Mesenchymal stem cell (in vitro differentiated cells and primary cell): Measurements from ENCODE around the gene MDP1.
"Not testable (repeated sequence)": the region's sequence is repeated elsewhere in the genome, so short reads cannot be mapped to it uniquely, and the experiment has no call there.

ENCODE experiments used
- DNase-seq: peaks from one replicate; pipeline ENCODE4 v3.0.0-alpha.2; 2013
- H2AFZ ChIP-seq: one replicate; pipeline ENCODE4 v1.6.1; 2013; ENCODE audit warnings: low read depth, mild to moderate bottlenecking, control low read depth, inconsistent platforms, low read length, moderate library complexity
- H2AK5ac ChIP-seq: 2 replicates; pipeline ENCODE4 v1.6.1; 2013; ENCODE audit warnings: low read length, moderate library complexity, mild to moderate bottlenecking, inconsistent platforms; ENCODE audit not compliant: severe bottlenecking
- H2BK120ac ChIP-seq: one replicate; pipeline ENCODE4 v1.6.1; 2013; ENCODE audit warnings: low read depth, mild to moderate bottlenecking, inconsistent platforms, low read length, moderate library complexity
- H2BK12ac ChIP-seq, 2 experiments: one replicate each; pipeline ENCODE4 v1.6.1; 2013; ENCODE audit warnings: inconsistent platforms in 2 of 2, low read length in 2 of 2, mild to moderate bottlenecking in 2 of 2, moderate library complexity in 2 of 2, control low read depth in 1 of 2
- H2BK15ac ChIP-seq: one replicate; pipeline ENCODE4 v1.6.1; 2013; ENCODE audit warnings: mild to moderate bottlenecking, low read depth, inconsistent platforms; ENCODE audit not compliant: poor library complexity, severe bottlenecking
- H2BK5ac ChIP-seq: 2 replicates; pipeline ENCODE4 v1.6.1; 2013; ENCODE audit warnings: low read depth, mild to moderate bottlenecking, low read length, control low read depth, inconsistent platforms; ENCODE audit not compliant: poor library complexity, severe bottlenecking
- H3K14ac ChIP-seq, 2 experiments: one replicate each; pipeline ENCODE4 v1.6.1; 2013; ENCODE audit warnings: inconsistent platforms in 2 of 2, low read length in 2 of 2, control low read depth in 1 of 2, mild to moderate bottlenecking in 1 of 2, moderate library complexity in 1 of 2
- H3K18ac ChIP-seq, 2 experiments: one replicate each; pipeline ENCODE4 v1.6.1; 2013; ENCODE audit warnings: inconsistent platforms in 2 of 2, low read length in 2 of 2, control low read depth in 1 of 2, low read depth in 1 of 2, mild to moderate bottlenecking in 1 of 2
- H3K23ac ChIP-seq, 2 experiments: one replicate each; pipeline ENCODE4 v1.6.1; 2013; ENCODE audit warnings: inconsistent platforms in 2 of 2, low read length in 2 of 2, mild to moderate bottlenecking in 2 of 2, moderate library complexity in 2 of 2, control low read depth in 1 of 2
- H3K27ac ChIP-seq: 2 replicates; pipeline ENCODE4 v1.5.1; 2013; ENCODE audit warnings: mild to moderate bottlenecking, moderate library complexity, low read length, control low read depth, inconsistent platforms; ENCODE audit not compliant: poor library complexity, severe bottlenecking
- H3K27me3 ChIP-seq, 2 experiments: 2 replicates each; pipeline versions ENCODE4 v1.6.1 to v1.7.0; 2013; ENCODE audit warnings: low read length in 2 of 2, mild to moderate bottlenecking in 2 of 2, moderate library complexity in 2 of 2, control low read depth in 1 of 2, inconsistent platforms in 1 of 2; ENCODE audit not compliant: control insufficient read depth in 1 of 2, insufficient read depth in 1 of 2
- H3K36me3 ChIP-seq, 2 experiments: 2 replicates each; pipeline versions ENCODE4 v1.6.1 to v1.7.0; 2013; ENCODE audit warnings: low read length in 2 of 2, control low read depth in 1 of 2, inconsistent platforms in 1 of 2, low read depth in 1 of 2, mild to moderate bottlenecking in 1 of 2; ENCODE audit not compliant: insufficient read depth in 2 of 2, control insufficient read depth in 1 of 2
- H3K4ac ChIP-seq, 2 experiments: one replicate each; pipeline ENCODE4 v1.6.1; 2013; ENCODE audit warnings: inconsistent platforms in 2 of 2, low read length in 2 of 2, mild to moderate bottlenecking in 2 of 2, moderate library complexity in 2 of 2, control low read depth in 1 of 2, low read depth in 1 of 2
- H3K4me1 ChIP-seq: 2 replicates; pipeline ENCODE4 v1.6.1; 2013; ENCODE audit warnings: low read depth, low read length, control low read depth; ENCODE audit not compliant: control insufficient read depth, insufficient read depth
- H3K4me2 ChIP-seq: 2 replicates; pipeline ENCODE4 v1.6.1; 2013; ENCODE audit warnings: low read length, mild to moderate bottlenecking, inconsistent platforms; ENCODE audit not compliant: poor library complexity, severe bottlenecking
- H3K4me3 ChIP-seq, 2 experiments: 2 replicates each; pipeline versions ENCODE4 v1.5.1 to v1.7.0; 2013; ENCODE audit warnings: low read length in 2 of 2, mild to moderate bottlenecking in 2 of 2, control low read depth in 1 of 2, low read depth in 1 of 2; ENCODE audit not compliant: insufficient read depth in 1 of 2
- H3K79me1 ChIP-seq: replicated peaks from 2 replicates; pipeline ENCODE4 v1.6.1; 2013; ENCODE audit warnings: mild to moderate bottlenecking, control low read depth, low read length, inconsistent platforms; ENCODE audit not compliant: poor library complexity, severe bottlenecking
- H3K9ac ChIP-seq: 2 replicates; pipeline ENCODE4 v1.7.0; 2013; ENCODE audit warnings: mild to moderate bottlenecking, low read length, moderate library complexity
- H3K9me3 ChIP-seq: 2 replicates; pipeline ENCODE4 v1.7.0; 2013; ENCODE audit warnings: mild to moderate bottlenecking, low read length; ENCODE audit not compliant: control insufficient read depth
- H4K8ac ChIP-seq: one replicate; pipeline ENCODE4 v1.6.1; 2013; ENCODE audit warnings: inconsistent platforms, mild to moderate bottlenecking, low read length, moderate library complexity
- H4K91ac ChIP-seq: one replicate; pipeline ENCODE4 v1.6.1; 2013; ENCODE audit warnings: mild to moderate bottlenecking, low read length, inconsistent platforms
- WGBS: methylation state at CpG from one replicate; pipeline ENCODE4 v1.1.7; 2013; ENCODE audit warnings: mixed read lengths; 5-methylcytosine and 5-hydroxymethylcytosine counted together

MDP1 gene

DNA sequence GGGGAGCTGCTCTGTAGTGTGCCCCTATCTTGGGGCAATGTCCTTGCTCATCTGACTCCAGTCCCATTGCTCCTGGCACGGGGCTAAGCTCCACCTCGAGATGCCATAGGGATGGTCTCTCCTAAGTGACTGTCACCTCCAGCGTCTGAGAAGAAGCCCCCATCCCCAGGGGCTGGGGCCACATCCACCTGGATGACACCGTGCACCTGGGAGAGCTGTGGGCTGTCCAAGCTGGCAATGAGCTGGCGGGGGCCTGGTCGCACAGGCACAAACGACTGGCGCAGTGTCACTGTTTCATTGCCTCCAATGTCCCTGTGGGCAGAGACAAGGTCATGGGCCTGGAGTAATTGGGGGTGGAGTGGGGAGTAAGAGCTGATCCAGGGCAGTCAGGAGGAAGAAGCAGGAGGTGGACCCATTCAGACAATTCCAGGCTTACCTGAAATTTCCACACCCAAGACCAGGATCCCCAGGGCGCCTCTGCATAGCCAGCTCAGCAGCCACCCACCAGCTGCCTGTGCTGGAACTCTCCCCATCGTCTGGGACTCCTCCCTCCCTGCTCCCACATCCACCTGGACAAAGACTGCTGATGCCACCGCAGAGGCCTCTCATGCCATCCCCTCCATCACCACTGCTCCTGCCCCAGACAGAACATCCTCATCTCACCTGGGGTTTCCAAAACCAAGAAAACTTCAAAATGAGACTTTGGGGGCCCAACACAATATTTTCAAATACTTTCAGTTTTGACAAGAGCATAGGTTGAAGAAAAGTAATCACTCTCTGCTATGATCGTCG lies 33.6 kb upstream of the MDP1 start:
- Histone ChIP-seq H2BK12ac (no peak overlapping the region), H2BK120ac (no peak overlapping the region), H2AK5ac (no peak overlapping the region), H3K9ac (no peak overlapping the region), H3K4me2 (no peak overlapping the region), H3K4ac (no peak overlapping the region), H3K4me1 (peaks cover 8% of the 10 kb centered on the region), H2AFZ (no peak overlapping the region), H3K36me3 (peaks cover 4 to 11% of the 10 kb centered on the region in 2 experiments), H4K91ac (no peak overlapping the region), H3K23ac (no peak overlapping the region), H3K27ac (no peak overlapping the region), H3K4me3 (no peak overlapping the region), H4K8ac (peak overlapping the region; percentile 48), H2BK5ac (no peak overlapping the region), H3K27me3 (no peaks in the 10 kb centered on the region), H3K79me1 (no peaks in the 10 kb centered on the region), H3K18ac (no peak overlapping the region), H3K9me3 (no peaks in the 10 kb centered on the region), H3K14ac (no peak overlapping the region), H2BK15ac (no peak overlapping the region)
- 76% methylated on average over 11 of the region's 13 CpGs for WGBS
- no peak for DNase-seq

GRCh38 chr14:24247422-24247821 lies 31.6 kb upstream of the MDP1 start:
- no peak overlapping the region for H4K8ac ChIP-seq
- H3K27me3 ChIP-seq = no peaks in the 10 kb centered on the region
- no peak overlapping the region for H3K18ac ChIP-seq
- H3K23ac ChIP-seq = no peak overlapping the region
- no peaks in the 10 kb centered on the region for H3K79me1 ChIP-seq
- no peak overlapping the region for H2BK5ac ChIP-seq
- WGBS = 87% methylated on average over 7 of the region's 7 CpGs
- H2BK12ac ChIP-seq = no peak overlapping the region
- H4K91ac ChIP-seq = no peak overlapping the region
- no peak for DNase-seq
- no peak overlapping the region for H3K4me2 ChIP-seq
- H3K4me1 ChIP-seq = peaks cover 9% of the 10 kb centered on the region
- peaks cover 0 to 4% of the 10 kb centered on the region in 2 experiments for H3K36me3 ChIP-seq
- no peak overlapping the region for H2AFZ ChIP-seq
- no peak overlapping the region for H2BK120ac ChIP-seq
- no peak overlapping the region for H3K27ac ChIP-seq
- H3K4ac ChIP-seq = no peak overlapping the region
- H3K4me3 ChIP-seq = no peak overlapping the region
- H2BK15ac ChIP-seq = no peak overlapping the region
- no peak overlapping the region for H3K14ac ChIP-seq
- H3K9me3 ChIP-seq = no peaks in the 10 kb centered on the region
- H2AK5ac ChIP-seq = no peak overlapping the region
- H3K9ac ChIP-seq = no peak overlapping the region

DNA sequence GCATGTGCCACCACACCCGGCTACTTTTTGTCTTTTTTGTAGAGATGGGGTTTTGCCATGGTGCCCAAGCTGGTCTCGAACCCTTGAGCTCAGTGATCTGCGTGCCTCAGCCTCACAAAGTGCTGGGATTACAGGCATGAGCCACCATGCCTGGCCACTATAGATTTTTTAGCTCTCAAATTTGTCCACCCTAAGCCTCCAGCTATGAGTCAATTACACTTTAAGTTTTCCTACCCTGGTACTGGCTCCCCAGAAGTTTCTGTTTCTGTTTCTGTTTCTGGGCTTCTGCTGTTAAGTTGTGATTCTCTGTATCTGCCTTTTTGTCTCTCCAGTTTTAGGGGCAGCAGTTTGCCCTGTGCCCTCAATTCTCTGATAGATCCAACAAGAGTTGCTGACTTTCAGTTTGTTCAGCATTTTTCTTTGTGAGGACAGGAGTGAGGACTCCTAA lies 30.9 kb upstream of the MDP1 start:
- Histone ChIP-seq H2AFZ (no peak overlapping the region), H3K9ac (peak overlapping the region; percentile 73), H4K91ac (no peak overlapping the region), H2AK5ac (no peak overlapping the region), H3K27me3 (no peaks in the 10 kb centered on the region), H4K8ac (peak overlapping the region; percentile 53), H3K4me3 (no peak overlapping the region), H2BK15ac (no peak overlapping the region), H3K27ac (no peak overlapping the region), H3K36me3 (peaks cover 0 to 4% of the 10 kb centered on the region in 2 experiments), H2BK12ac (no peak overlapping the region), H3K79me1 (no peaks in the 10 kb centered on the region), H3K18ac (no peak overlapping the region), H3K4me1 (peaks cover 5% of the 10 kb centered on the region), H2BK5ac (no peak overlapping the region), H2BK120ac (no peak overlapping the region), H3K9me3 (no peaks in the 10 kb centered on the region), H3K14ac (no peak overlapping the region), H3K4me2 (no peak overlapping the region), H3K23ac (no peak overlapping the region), H3K4ac (no peak overlapping the region)
- WGBS = 84% methylated on average over 3 of the region's 3 CpGs
- DNase-seq = peak; percentile 58

GRCh38 chr14:24245350-24245749 lies 29.5 kb upstream of the MDP1 start:
- not testable (repeated sequence) for DNase-seq, H4K8ac ChIP-seq, H2BK120ac ChIP-seq, H2BK5ac ChIP-seq, H3K14ac ChIP-seq, H3K18ac ChIP-seq, H2AK5ac ChIP-seq, H3K79me1 ChIP-seq, H2BK15ac ChIP-seq, H3K4me2 ChIP-seq, H3K23ac ChIP-seq, H4K91ac ChIP-seq, H3K27ac ChIP-seq, H3K27me3 ChIP-seq, H2AFZ ChIP-seq, H3K4me3 ChIP-seq, H3K4ac ChIP-seq, H3K9ac ChIP-seq, H3K9me3 ChIP-seq
- Histone ChIP-seq H3K36me3 (peaks cover 9 to 13% of the 10 kb centered on the region in 2 experiments), H3K4me1 (peaks cover 12% of the 10 kb centered on the region), H2BK12ac (peak overlapping the region in 1 of 2 experiments; percentile 19)
- 96% methylated on average over 11 of the region's 11 CpGs for WGBS
